GM12864 (cell line): ENCODE data around the gene TMEM88.

Source experiments
- DNase-seq: peaks from one replicate; pipeline ENCODE4 v3.0.0-alpha.2; 2011; ENCODE audit warnings: low read depth
- H3K4me3 ChIP-seq: 2 replicates; pipeline ENCODE4 v1.5.1; 2011; ENCODE audit warnings: mild to moderate bottlenecking, low read depth, low read length, control low read depth
- TF ChIP-seq, protein P1 (sequence below): IDR thresholded peaks from 2 replicates; pipeline ENCODE4 v1.5.1; 2011; ENCODE audit warnings: low read depth, mild to moderate bottlenecking, moderate library complexity, low read length, control low read depth, inconsistent platforms; ENCODE audit errors: missing control alignments

TMEM88 gene

GRCh38 chr17:7853691-7854038, 1.2 kb upstream of the TMEM88 start:
- TF ChIP-seq, protein P1, sequence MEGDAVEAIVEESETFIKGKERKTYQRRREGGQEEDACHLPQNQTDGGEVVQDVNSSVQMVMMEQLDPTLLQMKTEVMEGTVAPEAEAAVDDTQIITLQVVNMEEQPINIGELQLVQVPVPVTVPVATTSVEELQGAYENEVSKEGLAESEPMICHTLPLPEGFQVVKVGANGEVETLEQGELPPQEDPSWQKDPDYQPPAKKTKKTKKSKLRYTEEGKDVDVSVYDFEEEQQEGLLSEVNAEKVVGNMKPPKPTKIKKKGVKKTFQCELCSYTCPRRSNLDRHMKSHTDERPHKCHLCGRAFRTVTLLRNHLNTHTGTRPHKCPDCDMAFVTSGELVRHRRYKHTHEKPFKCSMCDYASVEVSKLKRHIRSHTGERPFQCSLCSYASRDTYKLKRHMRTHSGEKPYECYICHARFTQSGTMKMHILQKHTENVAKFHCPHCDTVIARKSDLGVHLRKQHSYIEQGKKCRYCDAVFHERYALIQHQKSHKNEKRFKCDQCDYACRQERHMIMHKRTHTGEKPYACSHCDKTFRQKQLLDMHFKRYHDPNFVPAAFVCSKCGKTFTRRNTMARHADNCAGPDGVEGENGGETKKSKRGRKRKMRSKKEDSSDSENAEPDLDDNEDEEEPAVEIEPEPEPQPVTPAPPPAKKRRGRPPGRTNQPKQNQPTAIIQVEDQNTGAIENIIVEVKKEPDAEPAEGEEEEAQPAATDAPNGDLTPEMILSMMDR: no peak
- H3K4me3 ChIP-seq: no peak overlapping the region
- no peak for DNase-seq

GRCh38 chr17:7854078-7854777, 638 bp upstream of the TMEM88 start:
- DNase-seq: no peak
- H3K4me3 ChIP-seq: no peak overlapping the region
- TF ChIP-seq, protein P1: no peak

- no peak for DNase-seq
- H3K4me3 ChIP-seq: peak overlapping the region; percentile 63; the same call in 1 of the 2 replicates
- TF ChIP-seq, protein P1: no peak
Measured at GRCh38 chr17:7855660-7856010, 769 bp downstream of the TMEM88 start.

- H3K4me3 ChIP-seq: peak overlapping the region; percentile 63
- TF ChIP-seq, protein P1: no peak
- DNase-seq: no peak
Measured at GRCh38 chr17:7856011-7856810, 1.3 kb downstream of the TMEM88 start.

- peak; percentile 99 for DNase-seq
- TF ChIP-seq, protein P1: peak; percentile 52
- peak within 1 kb of the TSS; percentile 63 for H3K4me3 ChIP-seq
Measured at GRCh38 chr17:7856811-7857712, 2.2 kb downstream of the TMEM88 start, which contains the start of gene NAA38. NAA38 (minus strand) TSS chr17:7857559; CDS start chr17:7857463, 96 bp downstream.

DNA sequence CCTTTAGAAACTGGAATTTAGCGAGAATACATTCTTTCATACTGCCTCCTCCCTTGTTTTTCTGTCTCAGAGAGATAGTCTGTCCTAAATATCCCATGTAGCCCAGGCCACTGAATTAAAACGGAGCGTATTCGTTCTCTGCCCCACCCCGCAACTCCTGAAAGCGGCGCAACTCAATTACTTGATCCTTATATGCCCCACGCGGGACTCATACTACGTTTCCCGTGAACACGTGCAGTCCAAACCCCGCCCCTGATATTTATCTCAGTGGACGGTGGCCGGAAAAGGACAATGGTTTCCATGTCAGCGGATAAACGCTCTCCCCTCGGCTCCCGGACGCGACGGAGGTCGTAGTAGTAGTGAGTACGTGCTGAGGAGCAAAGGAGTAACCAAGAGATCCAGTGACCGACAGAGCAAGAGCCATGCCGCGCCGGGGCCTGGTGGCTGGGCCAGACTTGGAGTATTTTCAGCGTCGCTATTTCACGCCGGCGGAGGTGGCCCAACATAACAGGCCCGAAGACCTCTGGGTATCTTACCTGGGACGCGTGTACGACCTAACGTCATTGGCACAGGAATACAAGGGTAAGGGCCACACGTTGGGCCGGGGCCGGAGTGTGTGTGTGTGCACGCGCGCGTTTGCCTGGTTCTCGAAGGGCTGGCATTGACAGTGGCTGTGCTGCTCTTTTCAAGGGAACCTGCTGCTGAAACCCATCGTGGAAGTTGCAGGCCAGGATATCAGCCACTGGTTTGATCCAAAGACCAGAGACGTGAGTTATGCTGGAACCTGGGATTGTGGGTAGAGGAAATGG, 3.1 kb downstream of the TMEM88 start, which contains the start of gene CYB5D1:
Gene CYB5D1 (plus strand): TSS at position 291 of the 809 bp plus-strand sequence. CDS start 132 bp downstream, at position 423.
- H3K4me3 ChIP-seq: peak within 1 kb of the TSS; percentile 63
- TF ChIP-seq, protein P1: no peak
- DNase-seq: peak; percentile 86
